Measurements from ENCODE around the gene UHRF2. TPM values are rescaled to one million over a fixed set of nuclear protein-coding genes. Genes with fewer than 3 reads are reported as not detected.

The UHRF2 gene
- total RNA-seq, 1 donor from 2014 or later: 59.4 TPM

GRCh38 chr9:6428940-6429889 lies 16.2 kb downstream of the UHRF2 start:
- Mint-ChIP-seq H3K4me3 (no peak overlapping the region), H3K9me3 (no peaks in the 10 kb centered on the region), H3K27me3 (ENCODE audit: low read depth) (no peaks in the 10 kb centered on the region), H3K27ac (ENCODE audit: unreplicated experiment) (no peak overlapping the region), H3K4me1 (no peaks in the 10 kb centered on the region), H3K36me3 (ENCODE audit: low read depth) (no peaks in the 10 kb centered on the region)
- DNase-seq (ENCODE audit: low read depth, low spot score): no peak
- no peak for TF ChIP-seq CTCF (conservative IDR thresholded peaks at IDR 0.05)

- Mint-ChIP-seq H3K9me3 (no peaks in the 10 kb centered on the region), H3K27me3 (ENCODE audit: low read depth) (no peaks in the 10 kb centered on the region), H3K4me3 (no peak overlapping the region), H3K36me3 (ENCODE audit: low read depth) (no peaks in the 10 kb centered on the region), H3K4me1 (no peaks in the 10 kb centered on the region), H3K27ac (ENCODE audit: unreplicated experiment) (no peak overlapping the region)
- DNase-seq (ENCODE audit: low read depth, low spot score): no peak
- no peak for TF ChIP-seq CTCF (conservative IDR thresholded peaks at IDR 0.05)
Measured at GRCh38 chr9:6431038-6431437, 18.0 kb downstream of the UHRF2 start.

DNA sequence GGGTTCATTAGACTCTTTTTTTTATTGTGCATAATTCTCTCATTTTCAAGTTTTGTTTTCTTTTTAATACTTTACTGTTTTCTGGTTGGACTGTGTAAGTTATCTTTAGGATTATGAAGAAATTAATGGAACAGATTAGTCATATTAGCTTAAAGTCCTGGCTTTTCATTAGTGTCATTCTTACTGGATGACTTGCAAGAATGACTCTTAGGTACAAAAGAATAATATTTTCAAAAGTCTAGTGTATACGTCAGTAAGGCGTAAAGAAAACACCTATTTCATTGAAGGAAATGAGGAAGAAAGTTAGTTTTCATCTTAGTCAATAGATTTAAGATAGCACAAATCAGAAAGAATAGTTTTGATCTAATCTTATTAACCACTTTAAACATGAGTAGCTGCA lies 20.4 kb downstream of the UHRF2 start:
- no peak for TF ChIP-seq CTCF (conservative IDR thresholded peaks at IDR 0.05)
- Mint-ChIP-seq H3K9me3 (no peaks in the 10 kb centered on the region), H3K4me3 (no peak overlapping the region), H3K27ac (ENCODE audit: unreplicated experiment) (no peak overlapping the region), H3K36me3 (ENCODE audit: low read depth) (peaks cover 2% of the 10 kb centered on the region), H3K27me3 (ENCODE audit: low read depth) (no peaks in the 10 kb centered on the region), H3K4me1 (no peaks in the 10 kb centered on the region)
- no peak for DNase-seq (ENCODE audit: low read depth, low spot score)

DNA sequence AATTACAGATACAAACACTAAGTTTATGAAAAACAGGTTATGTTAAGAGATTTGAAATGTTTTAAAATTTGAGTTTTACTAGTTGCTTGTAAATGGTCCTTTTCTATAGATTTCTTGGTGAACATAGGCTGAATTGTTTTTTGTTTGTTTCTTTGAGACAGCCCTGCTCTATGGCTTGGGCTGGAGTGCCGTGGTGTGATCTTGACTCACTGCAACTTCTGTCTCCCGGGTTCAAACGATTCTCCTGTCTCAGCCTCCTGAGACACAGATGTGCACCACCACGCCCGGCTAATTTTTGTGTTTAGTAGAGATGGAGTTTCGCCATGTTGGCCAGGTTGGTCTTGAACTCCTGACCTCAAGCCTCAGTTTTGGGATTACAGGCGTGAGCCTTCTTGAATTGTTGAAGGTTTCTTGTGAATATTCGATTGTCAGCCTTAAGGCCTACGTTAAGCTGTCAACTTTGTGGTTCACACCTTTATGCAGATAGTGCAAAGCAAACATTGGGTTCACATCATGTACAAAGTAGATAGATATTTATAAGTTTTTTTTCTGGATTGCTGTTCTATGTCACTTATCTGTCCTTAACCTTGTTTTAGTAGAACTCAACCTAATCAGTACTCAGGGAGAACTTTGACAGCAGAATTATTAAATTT lies 26.2 kb downstream of the UHRF2 start:
- DNase-seq (ENCODE audit: low read depth, low spot score): no peak
- Mint-ChIP-seq H3K9me3 (no peaks in the 10 kb centered on the region), H3K27ac (ENCODE audit: unreplicated experiment) (no peak overlapping the region), H3K4me1 (no peaks in the 10 kb centered on the region), H3K27me3 (ENCODE audit: low read depth) (no peaks in the 10 kb centered on the region), H3K4me3 (no peak overlapping the region), H3K36me3 (ENCODE audit: low read depth) (peaks cover 5% of the 10 kb centered on the region)
- no peak for TF ChIP-seq CTCF (conservative IDR thresholded peaks at IDR 0.05)

- Mint-ChIP-seq H3K4me1 (no peaks in the 10 kb centered on the region), H3K27me3 (ENCODE audit: low read depth) (no peaks in the 10 kb centered on the region), H3K4me3 (no peak overlapping the region), H3K36me3 (ENCODE audit: low read depth) (peaks cover 5% of the 10 kb centered on the region), H3K27ac (ENCODE audit: unreplicated experiment) (no peak overlapping the region), H3K9me3 (no peaks in the 10 kb centered on the region)
- TF ChIP-seq CTCF (conservative IDR thresholded peaks at IDR 0.05): no peak
- no peak for DNase-seq (ENCODE audit: low read depth, low spot score)
Measured at GRCh38 chr9:6440405-6440804, 27.4 kb downstream of the UHRF2 start.

All from neural crest cell (in vitro differentiated cells).